Panc1 (cell line): ENCODE results near the gene AGBL1.

ENCODE experiments used
- CTCF ChIP-seq: fragments of 450-650 bp; IDR thresholded peaks from 2 replicates; pipeline ENCODE4 v1.5.1; 2017; ENCODE audit warnings: mild to moderate bottlenecking
- REST ChIP-seq, 2 experiments: IDR thresholded peaks; 2 replicates each; pipeline ENCODE4 v1.6.1; 2011 to 2012; ENCODE audit warnings: low read depth in 2 of 2, control low read depth in 1 of 2, low read length in 1 of 2, mild to moderate bottlenecking in 1 of 2, moderate library complexity in 1 of 2; ENCODE audit not compliant: insufficient read depth in 1 of 2
- TCF7L2 ChIP-seq: IDR thresholded peaks from 2 replicates; pipeline ENCODE4 v1.6.1; 2011; ENCODE audit warnings: mild to moderate bottlenecking, low read depth, low read length, inconsistent platforms

- no peak for TF ChIP-seq CTCF
- no peak for TF ChIP-seq TCF7L2
- TF ChIP-seq REST (IDR thresholded peaks at IDR 0.05; ENCODE audit: insufficient read depth in 1 of 2, low read depth in 2 of 2, low read length in 1 of 2) = no peak
Observed at GRCh38 chr15:86076468-86076867, 3.2 kb upstream of the AGBL1 start.
